ENCODE data around the gene TNC.

DNA sequence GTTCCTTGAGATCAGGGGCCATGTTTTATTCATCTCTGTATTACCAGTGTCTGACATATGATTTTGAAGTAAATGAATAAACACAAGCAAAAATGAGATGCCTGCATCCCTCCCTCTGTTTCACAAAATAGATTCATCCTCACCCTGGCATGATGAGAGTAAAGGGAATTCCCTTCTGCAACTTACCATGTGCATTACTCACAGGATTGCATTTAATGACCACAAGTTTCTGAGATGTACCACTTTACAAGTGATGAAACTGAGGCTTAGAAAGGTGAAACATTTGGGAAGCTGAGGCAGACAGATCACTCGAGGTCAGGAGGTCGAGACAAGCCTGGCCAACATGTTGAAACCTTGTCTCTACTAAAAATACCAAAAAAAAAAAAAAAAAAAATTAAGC, 113.4 kb downstream of the TNC start:
- TF ChIP-seq, protein P1, sequence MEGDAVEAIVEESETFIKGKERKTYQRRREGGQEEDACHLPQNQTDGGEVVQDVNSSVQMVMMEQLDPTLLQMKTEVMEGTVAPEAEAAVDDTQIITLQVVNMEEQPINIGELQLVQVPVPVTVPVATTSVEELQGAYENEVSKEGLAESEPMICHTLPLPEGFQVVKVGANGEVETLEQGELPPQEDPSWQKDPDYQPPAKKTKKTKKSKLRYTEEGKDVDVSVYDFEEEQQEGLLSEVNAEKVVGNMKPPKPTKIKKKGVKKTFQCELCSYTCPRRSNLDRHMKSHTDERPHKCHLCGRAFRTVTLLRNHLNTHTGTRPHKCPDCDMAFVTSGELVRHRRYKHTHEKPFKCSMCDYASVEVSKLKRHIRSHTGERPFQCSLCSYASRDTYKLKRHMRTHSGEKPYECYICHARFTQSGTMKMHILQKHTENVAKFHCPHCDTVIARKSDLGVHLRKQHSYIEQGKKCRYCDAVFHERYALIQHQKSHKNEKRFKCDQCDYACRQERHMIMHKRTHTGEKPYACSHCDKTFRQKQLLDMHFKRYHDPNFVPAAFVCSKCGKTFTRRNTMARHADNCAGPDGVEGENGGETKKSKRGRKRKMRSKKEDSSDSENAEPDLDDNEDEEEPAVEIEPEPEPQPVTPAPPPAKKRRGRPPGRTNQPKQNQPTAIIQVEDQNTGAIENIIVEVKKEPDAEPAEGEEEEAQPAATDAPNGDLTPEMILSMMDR (IDR thresholded peaks at IDR 0.05): no peak
- TF ChIP-seq REST (IDR thresholded peaks at IDR 0.05; ENCODE audit: insufficient read depth in 1 of 2, low read depth in 2 of 2, low read length in 1 of 2): no peak
- no peak for TF ChIP-seq POLR2AphosphoS5 (IDR thresholded peaks at IDR 0.05; ENCODE audit: low read depth, low read length)
- no peak for TF ChIP-seq SIN3A (IDR thresholded peaks at IDR 0.05; ENCODE audit: borderline replicate concordance, insufficient read depth, low read depth, low read length)
